ENCODE measurements around the gene NLGN3.

NLGN3 gene

DNA sequence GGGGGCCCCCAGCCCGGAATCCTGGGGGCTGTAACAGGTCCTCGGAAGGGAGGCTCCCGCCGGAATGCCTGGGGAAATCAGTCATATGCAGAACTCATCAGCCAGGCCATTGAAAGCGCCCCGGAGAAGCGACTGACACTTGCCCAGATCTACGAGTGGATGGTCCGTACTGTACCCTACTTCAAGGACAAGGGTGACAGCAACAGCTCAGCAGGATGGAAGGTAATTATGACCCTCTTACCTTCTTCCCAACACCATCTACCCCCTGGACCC is 47.9 kb upstream of the NLGN3 start:
- H2AFZ ChIP-seq (ENCODE audit: low read depth, low read length), result no peak overlapping the region
- H3K9ac ChIP-seq (ENCODE audit: low read length), result peak overlapping the region; percentile 67
- no peaks in the 10 kb centered on the region for H3K79me2 ChIP-seq (ENCODE audit: low read length)
- no peak overlapping the region for H3K27ac ChIP-seq (ENCODE audit: low read length)
- H3K4me1 ChIP-seq (ENCODE audit: low read length), result peaks cover 8% of the 10 kb centered on the region; the same call in 1 of the 2 replicates
- H3K36me3 ChIP-seq (replicated peaks; ENCODE audit: low read depth, low read length), result no peaks in the 10 kb centered on the region
- no peaks in the 10 kb centered on the region for H3K27me3 ChIP-seq (ENCODE audit: low read depth, low read length)
- H3K9me3 ChIP-seq (ENCODE audit: insufficient read depth, low read length), result no peaks in the 10 kb centered on the region
- no peak for TF ChIP-seq EZH2phosphoT487 (IDR thresholded peaks at IDR 0.05; ENCODE audit: low read depth)
- TF ChIP-seq, protein P1, sequence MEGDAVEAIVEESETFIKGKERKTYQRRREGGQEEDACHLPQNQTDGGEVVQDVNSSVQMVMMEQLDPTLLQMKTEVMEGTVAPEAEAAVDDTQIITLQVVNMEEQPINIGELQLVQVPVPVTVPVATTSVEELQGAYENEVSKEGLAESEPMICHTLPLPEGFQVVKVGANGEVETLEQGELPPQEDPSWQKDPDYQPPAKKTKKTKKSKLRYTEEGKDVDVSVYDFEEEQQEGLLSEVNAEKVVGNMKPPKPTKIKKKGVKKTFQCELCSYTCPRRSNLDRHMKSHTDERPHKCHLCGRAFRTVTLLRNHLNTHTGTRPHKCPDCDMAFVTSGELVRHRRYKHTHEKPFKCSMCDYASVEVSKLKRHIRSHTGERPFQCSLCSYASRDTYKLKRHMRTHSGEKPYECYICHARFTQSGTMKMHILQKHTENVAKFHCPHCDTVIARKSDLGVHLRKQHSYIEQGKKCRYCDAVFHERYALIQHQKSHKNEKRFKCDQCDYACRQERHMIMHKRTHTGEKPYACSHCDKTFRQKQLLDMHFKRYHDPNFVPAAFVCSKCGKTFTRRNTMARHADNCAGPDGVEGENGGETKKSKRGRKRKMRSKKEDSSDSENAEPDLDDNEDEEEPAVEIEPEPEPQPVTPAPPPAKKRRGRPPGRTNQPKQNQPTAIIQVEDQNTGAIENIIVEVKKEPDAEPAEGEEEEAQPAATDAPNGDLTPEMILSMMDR (IDR thresholded peaks at IDR 0.05; ENCODE audit: low read depth, low read length), result no peak
- H3K4me3 ChIP-seq (ENCODE audit: low read length), result peak overlapping the region; percentile 91
- H3K4me2 ChIP-seq (ENCODE audit: low read length), result peak overlapping the region; percentile 92
- no peaks in the 10 kb centered on the region for H4K20me1 ChIP-seq (ENCODE audit: insufficient read depth, low read length)

DNA sequence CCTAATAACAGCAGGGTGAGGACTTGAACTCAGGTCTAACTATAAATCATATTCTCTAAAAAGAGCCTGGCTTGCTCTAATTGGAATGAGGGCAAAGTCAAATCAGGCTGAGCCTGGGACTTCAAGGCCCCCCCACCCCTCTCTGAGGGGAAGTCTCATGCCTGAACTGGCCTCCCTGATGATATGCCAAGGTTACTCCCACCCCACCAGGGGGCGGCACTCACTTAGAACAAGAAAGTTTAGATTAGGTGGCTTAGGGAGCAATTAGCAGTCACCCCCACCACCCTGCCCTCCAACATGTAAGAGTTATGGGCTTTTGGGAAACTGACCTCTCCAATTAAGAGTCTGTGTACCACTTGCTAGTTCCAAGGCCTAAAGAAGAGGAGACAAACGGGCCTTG is 46.3 kb upstream of the NLGN3 start:
- no peak overlapping the region for H3K4me3 ChIP-seq (ENCODE audit: low read length)
- no peaks in the 10 kb centered on the region for H4K20me1 ChIP-seq (ENCODE audit: insufficient read depth, low read length)
- H3K27me3 ChIP-seq (ENCODE audit: low read depth, low read length), result no peaks in the 10 kb centered on the region
- no peaks in the 10 kb centered on the region for H3K9me3 ChIP-seq (ENCODE audit: insufficient read depth, low read length)
- TF ChIP-seq, protein P1 (IDR thresholded peaks at IDR 0.05; ENCODE audit: low read depth, low read length), result peak; percentile 62
- no peak for TF ChIP-seq EZH2phosphoT487 (IDR thresholded peaks at IDR 0.05; ENCODE audit: low read depth)
- H2AFZ ChIP-seq (ENCODE audit: low read depth, low read length), result no peak overlapping the region
- H3K79me2 ChIP-seq (ENCODE audit: low read length), result no peaks in the 10 kb centered on the region
- H3K36me3 ChIP-seq (replicated peaks; ENCODE audit: low read depth, low read length), result no peaks in the 10 kb centered on the region
- no peak overlapping the region for H3K9ac ChIP-seq (ENCODE audit: low read length)
- no peak overlapping the region for H3K4me2 ChIP-seq (ENCODE audit: low read length)
- peaks cover 10% of the 10 kb centered on the region for H3K4me1 ChIP-seq (ENCODE audit: low read length)
- no peak overlapping the region for H3K27ac ChIP-seq (ENCODE audit: low read length)

DNA sequence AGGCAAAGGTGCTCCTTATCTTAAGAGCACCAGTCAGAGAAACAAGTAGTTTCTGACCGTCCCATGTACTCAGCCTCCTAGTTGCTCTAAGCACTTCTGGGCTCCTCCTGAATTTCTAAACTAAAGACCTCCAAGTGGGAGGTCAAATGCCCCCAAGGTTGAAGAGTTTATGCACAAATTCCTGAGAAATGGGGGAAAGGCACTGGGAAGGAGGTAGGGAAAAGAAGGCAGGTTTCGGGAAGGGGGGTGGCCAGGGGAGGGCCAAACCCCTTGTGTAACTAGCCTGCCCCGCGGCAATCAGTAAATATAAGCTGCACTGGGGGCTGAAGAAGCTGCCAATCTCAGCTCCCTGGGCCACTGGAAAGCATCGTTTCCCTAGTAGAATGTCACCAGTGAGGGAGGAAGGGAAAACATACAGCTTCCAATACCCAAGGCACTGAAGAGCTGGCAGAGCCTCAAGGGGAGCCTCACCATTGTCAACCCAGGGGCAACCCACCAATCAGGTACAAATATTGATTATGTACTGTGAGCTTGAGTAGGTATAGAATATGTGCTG is 45.6 kb upstream of the NLGN3 start:
- Histone ChIP-seq H3K9me3 (ENCODE audit: insufficient read depth, low read length) (no peaks in the 10 kb centered on the region), H3K4me2 (ENCODE audit: low read length) (no peak overlapping the region), H3K79me2 (ENCODE audit: low read length) (no peaks in the 10 kb centered on the region), H3K4me1 (ENCODE audit: low read length) (peaks cover 17% of the 10 kb centered on the region), H3K27ac (ENCODE audit: low read length) (no peak overlapping the region), H3K4me3 (ENCODE audit: low read length) (no peak overlapping the region), H4K20me1 (ENCODE audit: insufficient read depth, low read length) (no peaks in the 10 kb centered on the region), H3K9ac (ENCODE audit: low read length) (no peak overlapping the region), H3K27me3 (ENCODE audit: low read depth, low read length) (no peaks in the 10 kb centered on the region), H3K36me3 (replicated peaks; ENCODE audit: low read depth, low read length) (no peaks in the 10 kb centered on the region), H2AFZ (ENCODE audit: low read depth, low read length) (no peak overlapping the region)
- TF ChIP-seq, protein P1 (IDR thresholded peaks at IDR 0.05; ENCODE audit: low read depth, low read length), result no peak
- no peak for TF ChIP-seq EZH2phosphoT487 (IDR thresholded peaks at IDR 0.05; ENCODE audit: low read depth)

DNA sequence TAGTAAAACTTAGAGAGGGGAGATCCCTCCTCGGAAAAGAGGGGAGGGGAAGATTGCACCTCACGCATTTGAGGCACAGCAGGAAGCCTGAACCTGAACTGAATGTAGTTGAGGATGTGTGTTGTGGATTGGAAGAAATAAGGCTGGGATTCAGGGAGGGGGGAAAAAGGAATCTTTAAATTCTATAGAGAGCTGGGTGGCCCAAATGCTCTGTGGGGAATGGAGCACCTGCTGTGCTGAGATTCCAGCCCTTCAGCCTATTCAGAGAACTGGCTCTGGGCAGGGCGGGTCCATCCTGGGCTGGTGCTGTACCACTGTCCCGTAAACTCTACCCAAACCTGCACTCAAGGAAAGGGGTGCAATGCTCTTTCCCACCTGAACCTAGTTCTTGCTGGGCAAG is 44.9 kb upstream of the NLGN3 start:
- Histone ChIP-seq H3K27ac (ENCODE audit: low read length) (no peak overlapping the region), H3K4me2 (ENCODE audit: low read length) (no peak overlapping the region)
- no peak for TF ChIP-seq EZH2phosphoT487 (IDR thresholded peaks at IDR 0.05; ENCODE audit: low read depth)
- TF ChIP-seq, protein P1 (IDR thresholded peaks at IDR 0.05; ENCODE audit: low read depth, low read length), result no peak

More for the DNA sequence above, 44.9 kb upstream of the NLGN3 start:
- no peaks in the 10 kb centered on the region for H3K27me3 ChIP-seq (ENCODE audit: low read depth, low read length)
- no peak overlapping the region for H3K4me3 ChIP-seq (ENCODE audit: low read length)
- no peaks in the 10 kb centered on the region for H3K36me3 ChIP-seq (replicated peaks; ENCODE audit: low read depth, low read length)
- H3K9me3 ChIP-seq (ENCODE audit: insufficient read depth, low read length), result no peaks in the 10 kb centered on the region
- H3K79me2 ChIP-seq (ENCODE audit: low read length), result no peaks in the 10 kb centered on the region
- no peak overlapping the region for H3K9ac ChIP-seq (ENCODE audit: low read length)
- no peaks in the 10 kb centered on the region for H4K20me1 ChIP-seq (ENCODE audit: insufficient read depth, low read length)
- H2AFZ ChIP-seq (ENCODE audit: low read depth, low read length), result no peak overlapping the region
- peaks cover 18% of the 10 kb centered on the region for H3K4me1 ChIP-seq (ENCODE audit: low read length)
